GM12875 (cell line): Measurements from ENCODE around the gene ZBTB47.

ENCODE experiments used
- H3K4me3 ChIP-seq: one replicate; pipeline ENCODE4 v1.5.1; 2011; ENCODE audit warnings: low read depth, low read length, control low read depth
- CTCF ChIP-seq: IDR thresholded peaks from 2 replicates; pipeline ENCODE4 v1.5.1; 2011; ENCODE audit warnings: low read depth, mild to moderate bottlenecking, control low read depth, inconsistent platforms, low read length, moderate library complexity, borderline replicate concordance; ENCODE audit not compliant: insufficient read depth

The ZBTB47 gene

GRCh38 chr3:42668793-42669217 lies 15.3 kb downstream of the ZBTB47 start:
- no peak for TF ChIP-seq CTCF

GRCh38 chr3:42670051-42670576 lies 16.6 kb downstream of the ZBTB47 start:
- TF ChIP-seq CTCF = no peak
- H3K4me3 ChIP-seq = no peak overlapping the region

More at GRCh38 chr3:42668793-42669217, 15.3 kb downstream of the ZBTB47 start:
- H3K4me3 ChIP-seq = no peak overlapping the region

DNA sequence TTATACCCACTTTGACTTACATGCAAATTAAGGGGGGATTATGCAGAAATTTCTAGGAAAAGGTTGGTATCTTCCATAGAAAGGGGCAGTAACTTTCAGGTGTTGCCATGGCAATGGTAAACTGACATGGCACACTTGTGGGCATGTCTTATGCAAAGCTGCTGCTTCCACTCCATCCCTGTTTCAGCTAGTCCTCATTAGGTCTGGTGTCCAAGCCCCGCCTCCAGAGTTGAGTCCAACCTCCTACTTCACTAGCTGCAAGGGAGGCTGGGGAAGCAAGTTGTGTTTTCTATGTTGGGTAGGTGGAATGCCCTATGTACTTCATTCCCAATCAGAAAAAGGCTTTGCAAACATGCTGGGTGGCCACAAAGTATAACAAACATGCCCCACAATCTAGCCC lies 17.2 kb downstream of the ZBTB47 start:
- TF ChIP-seq CTCF = no peak
- no peak overlapping the region for H3K4me3 ChIP-seq

- H3K4me3 ChIP-seq = no peak overlapping the region
- TF ChIP-seq CTCF = no peak
Measured at GRCh38 chr3:42672515-42672914, 19.0 kb downstream of the ZBTB47 start.

DNA sequence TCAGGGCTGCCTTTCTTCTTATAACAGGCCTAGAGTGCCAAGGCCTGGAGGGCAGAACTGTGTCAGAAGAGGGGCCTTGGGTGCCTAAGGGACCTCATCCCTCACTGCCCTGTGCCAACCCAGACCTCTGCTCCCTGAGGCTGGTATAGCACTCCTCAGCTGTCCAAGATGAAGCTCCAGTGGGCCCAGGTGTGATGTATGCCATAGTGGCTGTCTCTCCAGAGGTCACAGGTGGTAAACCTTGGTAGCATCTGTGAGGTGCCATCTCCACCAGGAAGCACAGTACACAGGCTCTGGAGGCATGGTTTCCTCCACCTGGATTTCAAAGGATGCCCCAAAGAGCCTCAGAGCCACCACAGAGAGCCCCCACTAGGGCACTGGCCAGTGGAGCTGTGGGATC lies 19.6 kb downstream of the ZBTB47 start:
- no peak for TF ChIP-seq CTCF
- no peak overlapping the region for H3K4me3 ChIP-seq

- no peak overlapping the region for H3K4me3 ChIP-seq
- no peak for TF ChIP-seq CTCF
Measured at GRCh38 chr3:42674146-42674545, 20.6 kb downstream of the ZBTB47 start.

GRCh38 chr3:42675909-42676308 lies 22.4 kb downstream of the ZBTB47 start:
- H3K4me3 ChIP-seq = no peak overlapping the region
- TF ChIP-seq CTCF = no peak
